B cell (primary cell): ENCODE data around the gene NCKIPSD. TPM values are rescaled to one million over a fixed set of nuclear protein-coding genes. Genes with fewer than 3 reads are reported as not detected.

Experiments used
- ATAC-seq: fragments of 200-7000 bp; cut with Tn5 transposase; one replicate; pipeline ENCODE4 v1.10.0; 2021; ENCODE audit warnings: low read depth, mild to moderate bottlenecking, moderate number of reproducible peaks, moderate library complexity
- CTCF ChIA-PET: fragments of 350-600 bp; sonication (Branson Sonifier 250); formaldehyde crosslinking; loops from one replicate; lab custom pipeline; 2021; ENCODE audit warnings: antibody characterized with exemption, inconsistent platforms; lab: Charles Lee
- POLR2A ChIA-PET: fragments of 350-600 bp; sonication (Branson Sonifier 250); formaldehyde crosslinking; loops from one replicate; lab custom pipeline; 2021; ENCODE audit warnings: antibody characterized with exemption; lab: Charles Lee
- DNase-seq: peaks from one replicate; pipeline ENCODE4 v3.0.0; 2013
- H2AFZ ChIP-seq: 2 replicates; pipeline ENCODE4 v1.6.1; 2012; ENCODE audit warnings: mild to moderate bottlenecking, low read depth, low read length; ENCODE audit not compliant: insufficient read depth, poor library complexity, severe bottlenecking
- H3K27ac ChIP-seq, 2 donors: 1 replicate in 1 of 2; 2 replicates in 1 of 2; pipeline ENCODE4 v1.5.1; 2012 to 2013; ENCODE audit warnings: low read length in 2 of 2, mild to moderate bottlenecking in 2 of 2, moderate library complexity in 1 of 2
- H3K27me3 ChIP-seq, 4 experiments: fragments of 200-600 bp in 1 of 4; sonication (generic) in 1 of 4; replicated peaks in 1 of 4; 1 replicate in 2 of 4; 2 replicates in 2 of 4; pipeline versions ENCODE4 v1.6.1 to v1.7.0; 2013 to 2016; ENCODE audit warnings: low read length in 3 of 4, mild to moderate bottlenecking in 2 of 4, mixed read lengths in 1 of 4, moderate library complexity in 1 of 4; ENCODE audit not compliant: insufficient read depth in 4 of 4, control insufficient read depth in 3 of 4; ENCODE audit errors: control extremely low read depth in 1 of 4
- H3K36me3 ChIP-seq, 2 experiments: replicated peaks in 1 of 2; 1 replicate in 1 of 2; 2 replicates in 1 of 2; pipeline versions ENCODE4 v1.6.1 to v1.7.1; 2013; ENCODE audit warnings: low read length in 1 of 2; ENCODE audit not compliant: insufficient read depth in 2 of 2, control insufficient read depth in 1 of 2; ENCODE audit errors: control extremely low read depth in 1 of 2, extremely low read depth in 1 of 2
- H3K4me1 ChIP-seq, 2 donors: fragments of 200-600 bp in 1 of 2; sonication (generic) in 1 of 2; 1 replicate in 1 of 2; 2 replicates in 1 of 2; pipeline versions ENCODE4 v1.5.1 to v1.6.1; 2013 to 2017; ENCODE audit warnings: low read length in 2 of 2; ENCODE audit not compliant: control insufficient read depth in 2 of 2, insufficient read depth in 2 of 2
- H3K4me2 ChIP-seq: replicated peaks from 2 replicates; pipeline ENCODE3; 2012; ENCODE audit warnings: mild to moderate bottlenecking, low read depth, low read length; ENCODE audit not compliant: poor library complexity, severe bottlenecking
- H3K4me3 ChIP-seq, 5 experiments: fragments of 200-600 bp in 1 of 5; sonication (generic) in 1 of 5; 1 replicate in 3 of 5; 2 replicates in 2 of 5; pipeline versions ENCODE4 v1.5.1 to v1.7.0; 2011 to 2016; ENCODE audit warnings: low read length in 4 of 5, mild to moderate bottlenecking in 4 of 5, low read depth in 2 of 5, control low read depth in 1 of 5, moderate library complexity in 1 of 5; ENCODE audit not compliant: insufficient read depth in 1 of 5; ENCODE audit errors: control extremely low read depth in 1 of 5, extremely low read depth in 1 of 5
- H3K79me2 ChIP-seq: fragments of 200-600 bp; sonication (generic); one replicate; pipeline ENCODE4 v1.6.0; 2016; ENCODE audit warnings: low read length; ENCODE audit not compliant: control insufficient read depth, insufficient read depth
- H3K9ac ChIP-seq: fragments of 200-600 bp; sonication (generic); 2 replicates; pipeline ENCODE4 v1.6.1; 2017; ENCODE audit warnings: mild to moderate bottlenecking, low read length, moderate library complexity
- H3K9me3 ChIP-seq, 3 donors: one replicate each; pipeline versions ENCODE4 v1.6.1 to v1.7.1; 2013; ENCODE audit warnings: low read length in 2 of 3; ENCODE audit not compliant: control insufficient read depth in 2 of 3, insufficient read depth in 1 of 3; ENCODE audit errors: control extremely low read depth in 1 of 3
- H4K20me1 ChIP-seq: 2 replicates; pipeline ENCODE4 v1.6.0; 2012; ENCODE audit warnings: mild to moderate bottlenecking, low read length; ENCODE audit not compliant: insufficient read depth, control insufficient read depth, poor library complexity, severe bottlenecking
- H3K27ac Mint-ChIP-seq: one replicate; pipeline ENCODE4 v1.8.0; 2021; ENCODE audit warnings: mixed read lengths
- H3K27me3 Mint-ChIP-seq: one replicate; pipeline ENCODE4 v1.8.0; 2021; ENCODE audit warnings: mixed read lengths
- H3K4me1 Mint-ChIP-seq: one replicate; pipeline ENCODE4 v1.8.0; 2021; ENCODE audit warnings: mixed read lengths
- H3K4me3 Mint-ChIP-seq: one replicate; pipeline ENCODE4 v1.8.0; 2021; ENCODE audit warnings: mixed read lengths
- H3K9me3 Mint-ChIP-seq: one replicate; pipeline ENCODE4 v1.8.0; 2022; ENCODE audit warnings: mixed read lengths; ENCODE audit not compliant: insufficient read depth
- EZH2 ChIP-seq: IDR thresholded peaks from 2 replicates; pipeline ENCODE4 v1.6.1; 2012; ENCODE audit warnings: borderline replicate concordance, low read depth, mild to moderate bottlenecking, moderate library complexity, low read length; ENCODE audit not compliant: insufficient read depth, poor library complexity, severe bottlenecking
- WGBS: methylation state at CpG from one replicate; pipeline ENCODE4 v1.1.5; 2013; ENCODE audit warnings: missing lambda C conversion rate; ENCODE audit not compliant: insufficient coverage; 5-methylcytosine and 5-hydroxymethylcytosine counted together
- intact Hi-C: fragments of 100-400 bp; cut with micrococcal nuclease; formaldehyde crosslinking; loops from one replicate; pipeline ENCODE4 v1.10.0; 2022
- polyA plus RNA-seq: library from polyadenylated mRNA; depleted of rRNA; stranded (reverse); fragments of >200 nt; gene quantifications from 2 replicates; pipeline ENCODE4 v1.2.3, GENCODE V29; 2012
- total RNA-seq, 2 donors: library from RNA; stranded (reverse); fragments of 120-200 nt in 1 of 2; gene quantifications; 1 replicate in 1 of 2; 2 replicates in 1 of 2; pipeline versions ENCODE4 v1.2.3 to v1.2.4, GENCODE V29; 2013 to 2022
- TF ChIP-seq, protein P1 (sequence below): fragments of 200-600 bp; IDR thresholded peaks from one replicate; pipeline ENCODE4 v1.8.0; 2022; ENCODE audit warnings: antibody characterized with exemption, mild to moderate bottlenecking

NCKIPSD gene
- total and polyA plus RNA-seq, 2 donors (not counting 1 experiment from before 2014, with no cell fraction given): 19.1 to 24.6 TPM

DNA sequence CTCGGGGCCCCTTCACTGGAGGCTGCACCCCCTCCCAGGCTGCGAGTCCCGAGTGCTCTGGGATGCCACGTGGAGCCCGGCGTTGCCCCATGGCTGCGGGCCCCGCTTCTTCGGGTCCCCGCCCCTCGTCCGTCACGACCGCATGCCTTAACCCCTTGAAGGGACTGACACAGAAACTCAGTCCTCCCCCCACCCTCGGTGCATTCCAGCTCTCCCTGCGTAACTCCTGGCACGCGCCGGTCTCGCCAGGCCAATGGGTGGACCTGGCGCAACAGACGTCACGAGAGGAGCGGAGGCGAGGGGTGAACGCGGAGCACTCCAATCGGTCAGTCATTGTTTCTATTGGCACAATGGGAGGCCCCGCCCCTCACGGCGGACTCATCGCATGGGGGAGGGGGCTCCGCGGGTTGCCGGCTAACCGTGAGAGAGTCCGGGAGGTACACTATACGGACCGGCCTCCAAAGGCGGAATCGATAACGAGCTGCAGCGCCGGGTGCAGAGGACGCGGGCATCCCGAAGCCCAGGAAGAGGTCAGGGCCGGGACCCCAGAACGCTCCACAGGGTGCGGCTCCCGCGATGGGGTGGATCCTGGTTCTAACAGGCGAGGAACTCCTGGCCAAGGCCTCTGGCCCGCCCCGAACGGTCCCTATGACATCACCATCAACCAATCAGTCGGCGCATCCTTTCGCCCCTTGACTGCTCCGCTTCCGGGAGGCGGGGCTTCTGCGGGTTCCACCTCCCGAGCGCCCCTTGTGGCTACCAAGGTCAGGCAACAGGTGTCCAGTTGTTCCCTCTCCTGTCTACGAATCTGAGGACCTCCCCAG lies 22.0 kb downstream of the NCKIPSD start:
- H3K4me1 ChIP-seq: peaks cover 28 to 31% of the 10 kb centered on the region in 2 donors
- POLR2A ChIA-PET: no interaction called here
- no peak for TF ChIP-seq EZH2
- TF ChIP-seq, protein P1, sequence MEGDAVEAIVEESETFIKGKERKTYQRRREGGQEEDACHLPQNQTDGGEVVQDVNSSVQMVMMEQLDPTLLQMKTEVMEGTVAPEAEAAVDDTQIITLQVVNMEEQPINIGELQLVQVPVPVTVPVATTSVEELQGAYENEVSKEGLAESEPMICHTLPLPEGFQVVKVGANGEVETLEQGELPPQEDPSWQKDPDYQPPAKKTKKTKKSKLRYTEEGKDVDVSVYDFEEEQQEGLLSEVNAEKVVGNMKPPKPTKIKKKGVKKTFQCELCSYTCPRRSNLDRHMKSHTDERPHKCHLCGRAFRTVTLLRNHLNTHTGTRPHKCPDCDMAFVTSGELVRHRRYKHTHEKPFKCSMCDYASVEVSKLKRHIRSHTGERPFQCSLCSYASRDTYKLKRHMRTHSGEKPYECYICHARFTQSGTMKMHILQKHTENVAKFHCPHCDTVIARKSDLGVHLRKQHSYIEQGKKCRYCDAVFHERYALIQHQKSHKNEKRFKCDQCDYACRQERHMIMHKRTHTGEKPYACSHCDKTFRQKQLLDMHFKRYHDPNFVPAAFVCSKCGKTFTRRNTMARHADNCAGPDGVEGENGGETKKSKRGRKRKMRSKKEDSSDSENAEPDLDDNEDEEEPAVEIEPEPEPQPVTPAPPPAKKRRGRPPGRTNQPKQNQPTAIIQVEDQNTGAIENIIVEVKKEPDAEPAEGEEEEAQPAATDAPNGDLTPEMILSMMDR: peak; percentile 72
- H3K4me1 Mint-ChIP-seq: peaks cover 23% of the 10 kb centered on the region
- peak overlapping the region; percentile 63 for H3K9ac ChIP-seq
- peak overlapping the region; percentile 77 for H3K4me2 ChIP-seq
- CTCF ChIA-PET: interaction anchor here (1.0 to 1.4 kb wide), 2 partner anchors 9 to 22 kb away, joined by 3 to 4 read pairs; partner anchors contain the start of gene NCKIPSD
- peak overlapping the region in 4 of 5 experiments; percentile 45 to 64 (median 52) for H3K4me3 ChIP-seq
- no peaks in the 10 kb centered on the region for H3K79me2 ChIP-seq
- H3K9me3 Mint-ChIP-seq: no peaks in the 10 kb centered on the region
- 3% methylated on average over 60 of the region's 66 CpGs for WGBS
- peaks cover 9% of the 10 kb centered on the region for H4K20me1 ChIP-seq
- H3K27ac Mint-ChIP-seq: peak overlapping the region; percentile 71
- peak overlapping the region; percentile 87 for H3K4me3 Mint-ChIP-seq
- peak overlapping the region in 1 of 2 donors; percentile 13 for H3K27ac ChIP-seq
- H3K27me3 ChIP-seq: peaks cover 0 to 47% (median 16%) of the 10 kb centered on the region in 4 experiments
- ATAC-seq: peak; percentile 80
- peaks cover 16% of the 10 kb centered on the region for H3K27me3 Mint-ChIP-seq
- H2AFZ ChIP-seq: peak overlapping the region; percentile 59
- peaks cover 0 to 41% (median 0%) of the 10 kb centered on the region in 3 donors for H3K9me3 ChIP-seq
- intact Hi-C loops: loop anchor here (2.0 kb wide), 2 partner anchors 21 to 53 kb away; partner anchors contain the start of genes IP6K2 and NCKIPSD
- DNase-seq: peak; percentile 88
- no peaks in the 10 kb centered on the region for H3K36me3 ChIP-seq
